HG03342 (cell line): Measurements from ENCODE around the gene TEDC1.

ENCODE experiments used
- ATAC-seq: cut with Tn5 transposase; IDR thresholded peaks from one replicate; pipeline ENCODE4 v1.9.1; 2021; ENCODE audit warnings: mild to moderate bottlenecking, moderate library complexity; ENCODE audit not compliant: unreplicated experiment

Gene TEDC1

DNA sequence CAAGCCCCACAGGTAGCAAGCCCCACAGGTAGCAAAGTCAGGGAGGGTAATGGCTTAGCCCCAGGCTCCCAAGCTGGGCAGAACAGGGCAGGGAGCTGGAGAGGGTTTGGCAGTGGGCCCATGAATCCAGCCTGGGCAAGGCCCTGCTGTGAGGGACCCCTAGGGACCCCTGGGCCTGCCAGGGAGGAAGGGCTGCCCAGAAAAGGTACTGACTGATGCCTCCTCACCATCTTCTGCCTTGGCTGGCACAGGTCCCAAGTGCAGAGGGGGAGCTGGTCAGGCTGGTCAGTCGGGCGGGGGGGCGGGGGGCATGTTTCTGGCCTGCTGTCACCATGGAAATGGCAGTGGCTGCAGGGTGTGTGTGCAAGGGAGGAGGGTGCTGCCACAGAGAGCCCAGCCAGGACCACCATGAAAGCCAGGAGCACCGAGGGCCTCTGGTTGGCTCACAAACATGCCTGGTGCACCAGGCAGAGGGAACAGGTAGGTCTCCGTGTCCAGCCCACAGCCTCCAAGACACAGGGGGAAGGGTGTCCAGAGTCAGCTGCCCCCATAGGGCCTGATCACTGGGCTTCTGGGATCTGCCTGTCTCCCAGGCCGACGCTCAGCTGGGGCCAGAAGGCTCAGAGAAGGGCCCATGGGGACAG, 17.9 kb upstream of the TEDC1 start:
- no peak for ATAC-seq

DNA sequence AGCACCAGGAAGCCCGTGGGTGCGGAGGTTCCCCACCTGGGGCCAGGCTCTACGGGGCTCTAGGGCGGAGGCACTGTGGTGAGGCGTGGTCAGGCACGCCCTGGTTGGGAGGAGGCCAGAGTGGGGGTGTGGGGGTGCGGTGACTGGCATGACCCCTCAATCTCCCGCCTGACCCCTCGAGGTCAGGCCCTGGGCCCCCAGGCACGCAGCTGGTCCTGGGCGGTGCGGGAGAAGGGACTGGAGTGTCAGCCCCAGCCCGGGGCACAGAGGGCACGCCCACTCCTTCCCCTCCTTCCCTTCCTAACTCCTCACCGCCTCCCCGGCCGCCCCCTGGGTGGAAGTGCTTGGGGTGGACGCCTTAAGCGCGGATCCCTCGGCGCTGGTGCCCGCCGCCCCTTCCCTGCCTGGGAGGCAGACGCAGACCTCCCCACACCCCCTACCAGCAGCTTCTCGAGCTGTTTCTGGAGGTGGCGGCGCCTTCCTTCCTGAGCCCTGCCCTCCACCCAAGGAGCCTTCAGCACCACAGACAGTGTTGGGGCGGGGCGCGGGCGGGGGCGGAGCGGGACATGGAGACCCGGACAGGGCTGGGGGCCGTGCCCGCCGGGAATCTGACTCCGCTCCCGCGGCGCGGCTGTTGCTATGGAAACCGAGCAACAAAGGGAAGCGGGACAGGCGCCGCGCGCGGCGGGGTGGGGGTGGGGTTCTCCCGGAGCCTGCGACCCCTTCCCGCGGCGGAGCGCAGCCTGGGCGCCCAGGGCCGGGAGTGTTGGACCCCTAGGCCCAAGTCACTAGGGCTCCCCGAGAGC, 17.2 kb upstream of the TEDC1 start:
- no peak for ATAC-seq

DNA sequence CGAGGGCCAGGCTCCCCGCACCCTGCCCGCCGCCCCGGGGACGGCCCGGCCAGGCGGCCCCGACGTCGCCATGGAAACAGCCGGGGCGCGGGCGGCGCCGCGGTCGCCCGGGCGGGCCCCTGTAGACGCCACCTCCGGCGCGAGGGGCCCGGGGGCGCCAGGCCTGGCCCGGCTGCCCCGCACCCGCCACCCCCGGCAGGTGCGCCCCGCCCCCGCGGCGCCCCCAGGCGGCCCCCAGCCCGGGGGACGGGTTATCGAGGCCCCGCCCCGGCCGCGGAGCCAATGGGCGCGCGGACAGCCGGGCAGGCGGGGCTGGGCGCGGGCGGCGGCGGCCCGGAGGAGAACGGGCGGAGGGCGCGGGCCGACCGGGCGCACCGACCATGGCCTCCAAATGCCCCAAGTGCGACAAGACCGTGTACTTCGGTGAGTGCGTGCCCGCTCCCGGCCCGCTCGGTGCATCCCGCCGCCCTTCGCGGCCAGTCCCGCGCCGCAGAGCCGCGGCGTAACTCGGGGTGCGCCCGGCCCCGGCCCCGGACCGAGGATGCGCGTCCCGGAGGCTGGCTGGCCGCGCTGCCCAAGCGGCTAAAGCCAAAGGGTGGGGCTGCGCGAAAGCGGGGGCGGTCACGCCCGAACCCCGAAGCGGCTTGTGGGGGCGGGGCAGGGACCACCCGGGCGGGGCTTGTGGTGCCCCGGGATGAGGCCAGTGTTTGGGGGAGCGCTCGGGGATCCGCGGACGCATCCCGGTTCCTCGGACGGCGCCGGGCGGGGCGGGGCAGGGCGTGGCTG, 16.4 kb upstream of the TEDC1 start, which contains the start of gene CRIP2:
Gene CRIP2 (plus strand): TSS at position 339 of the 786 bp plus-strand sequence. CDS start 42 bp downstream, at position 381.
- no peak for ATAC-seq

DNA sequence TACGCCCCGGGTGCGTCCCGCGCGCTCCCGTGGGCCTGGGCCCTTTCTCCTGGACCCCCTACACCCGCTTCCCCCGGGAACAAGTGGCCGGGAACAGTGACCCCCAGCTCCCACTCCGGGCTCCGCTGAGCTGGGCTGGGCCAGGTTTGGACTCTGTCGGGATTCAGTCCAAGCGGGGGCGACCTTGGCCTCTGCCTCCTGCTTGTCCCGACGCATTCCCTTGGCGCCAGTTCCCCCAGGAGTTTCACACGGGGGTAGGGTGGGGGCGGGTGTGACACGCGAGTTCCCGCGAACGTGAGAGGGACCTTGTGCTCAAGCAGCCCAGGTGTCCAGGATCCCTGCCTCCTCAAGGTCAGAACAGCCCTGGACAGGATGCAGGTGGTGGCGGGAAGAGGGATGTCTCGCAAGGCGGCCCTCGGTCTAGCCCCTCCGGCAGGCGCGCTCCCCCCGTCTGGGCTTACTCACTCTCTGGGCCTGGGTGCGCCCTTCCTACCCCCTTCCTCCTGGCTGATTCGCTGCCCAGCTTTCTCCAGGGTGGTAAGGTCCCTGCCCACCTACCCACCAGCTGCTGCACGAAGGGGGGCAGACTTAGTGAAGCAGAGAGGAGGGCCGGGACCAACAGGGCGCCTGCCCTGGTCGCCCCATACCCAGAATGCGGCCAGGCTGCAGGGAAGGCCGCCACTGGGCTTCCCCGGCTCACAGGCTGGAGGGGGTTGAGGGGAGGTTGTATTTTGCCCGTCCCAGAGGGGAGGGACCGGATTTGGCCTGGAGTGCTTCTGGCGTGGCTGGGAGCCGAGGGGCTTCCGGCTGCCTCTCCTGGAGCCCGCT, 15.6 kb upstream of the TEDC1 start:
- ATAC-seq = no peak

DNA sequence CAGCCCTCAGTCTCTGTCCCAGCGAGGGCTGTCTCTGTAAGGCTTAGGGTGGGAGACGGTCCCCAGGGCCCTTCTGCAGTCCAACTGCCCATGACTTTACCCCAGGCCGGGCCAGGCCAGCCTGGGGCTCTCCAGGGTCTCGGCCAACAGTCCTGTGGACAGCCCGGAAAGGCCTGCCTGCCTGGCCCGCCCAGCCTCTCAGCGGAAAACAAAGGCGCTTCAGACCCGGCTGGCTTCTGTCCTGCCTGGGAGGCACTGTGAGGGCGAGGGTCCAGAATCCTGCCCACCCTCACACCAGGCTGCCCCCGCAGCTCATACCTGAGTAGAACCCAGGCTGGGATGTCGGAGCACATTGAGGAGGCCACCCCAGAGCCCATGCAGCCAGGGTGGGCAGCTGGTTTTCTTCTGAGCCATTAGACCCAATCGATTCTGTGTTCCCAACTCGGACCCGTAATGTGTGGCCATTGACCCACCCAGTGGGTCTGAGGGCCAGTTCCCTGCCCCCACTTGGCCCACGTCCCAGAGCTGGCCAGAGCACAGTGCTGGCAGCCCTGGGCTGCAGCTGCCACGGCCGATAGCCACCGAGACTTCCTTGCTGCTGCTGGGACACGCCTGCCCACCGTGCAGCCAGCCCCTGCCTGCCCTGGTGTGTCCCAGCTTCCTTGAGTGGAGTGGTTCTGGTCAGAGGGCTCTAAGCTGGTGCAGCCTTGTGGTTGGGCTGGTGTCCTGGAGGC, 14.8 kb upstream of the TEDC1 start:
- ATAC-seq = no peak

DNA sequence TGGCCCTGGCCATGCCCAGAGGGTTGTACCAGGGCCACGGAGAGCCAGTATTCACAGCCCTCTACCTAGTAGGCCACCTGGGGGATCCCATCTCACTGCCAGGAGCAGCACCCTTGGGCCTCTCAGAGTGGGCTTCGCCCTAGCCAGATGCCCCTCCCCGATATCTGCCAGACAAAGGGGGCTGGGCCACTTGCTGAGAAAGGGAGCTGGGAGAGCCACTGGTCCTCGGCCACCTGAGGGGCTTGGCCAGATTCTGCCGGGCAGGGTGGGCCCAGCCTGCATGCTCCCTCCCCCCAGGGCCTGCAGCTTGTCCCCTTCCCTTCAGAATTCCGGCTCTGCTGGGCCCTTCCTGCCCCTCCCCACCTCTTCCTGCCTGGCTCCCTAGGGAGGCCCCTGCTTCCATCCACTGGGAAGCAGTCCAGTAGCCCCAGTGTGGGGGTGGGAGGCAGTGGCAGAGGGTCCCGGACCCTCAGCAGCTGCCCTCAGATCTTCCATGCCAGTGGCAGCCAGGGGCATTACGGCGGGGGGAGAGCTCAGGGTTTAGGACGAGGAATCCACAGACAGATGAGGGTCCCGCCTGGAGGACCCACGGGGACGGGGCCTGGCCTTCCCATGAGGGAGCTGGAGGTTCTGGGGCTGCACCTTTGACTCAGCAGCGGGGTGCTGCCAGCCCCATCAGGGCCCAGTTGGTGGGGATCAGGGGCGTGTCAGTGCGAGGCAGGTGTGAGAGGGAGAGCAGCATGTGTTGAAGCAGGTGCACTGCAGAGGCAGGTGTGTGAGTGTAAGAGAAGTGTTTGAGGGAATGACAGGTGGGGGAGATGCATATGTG, 14.0 kb upstream of the TEDC1 start:
- ATAC-seq = no peak

DNA sequence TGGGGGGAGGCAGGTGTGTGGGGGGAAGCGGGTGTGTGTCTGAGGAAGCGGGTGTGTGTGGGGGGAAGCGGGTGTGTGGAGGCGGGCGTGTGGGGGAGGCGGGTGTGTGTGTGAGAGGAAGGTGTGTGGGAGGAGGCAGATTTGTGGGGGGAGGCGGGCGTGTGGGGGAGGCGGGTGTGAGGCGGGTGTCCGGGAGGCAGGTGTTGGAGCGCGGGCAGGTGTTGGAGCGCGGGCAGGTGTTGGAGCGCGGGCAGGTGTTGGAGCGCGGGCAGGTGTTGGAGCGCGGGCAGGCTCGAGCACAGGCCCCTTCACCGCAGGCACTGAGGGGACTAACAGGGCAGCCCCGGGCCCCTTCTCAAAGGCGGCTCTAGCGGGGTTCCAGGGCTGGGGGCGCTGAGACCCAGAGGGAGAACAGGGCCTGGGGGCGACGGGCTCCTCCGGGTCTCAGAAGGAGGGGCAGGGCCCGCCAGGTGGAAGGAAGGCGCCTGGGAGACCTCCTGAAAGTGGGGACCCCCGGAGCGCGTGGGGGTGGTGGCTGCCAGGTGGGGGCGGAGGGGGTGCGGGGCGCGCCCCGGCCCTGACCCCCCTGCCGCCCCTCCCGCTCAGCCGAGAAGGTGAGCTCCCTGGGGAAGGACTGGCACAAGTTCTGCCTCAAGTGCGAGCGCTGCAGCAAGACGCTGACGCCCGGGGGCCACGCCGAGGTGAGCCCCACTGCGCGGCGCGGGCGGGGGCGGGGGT, 13.2 kb upstream of the TEDC1 start:
- ATAC-seq = no peak

DNA sequence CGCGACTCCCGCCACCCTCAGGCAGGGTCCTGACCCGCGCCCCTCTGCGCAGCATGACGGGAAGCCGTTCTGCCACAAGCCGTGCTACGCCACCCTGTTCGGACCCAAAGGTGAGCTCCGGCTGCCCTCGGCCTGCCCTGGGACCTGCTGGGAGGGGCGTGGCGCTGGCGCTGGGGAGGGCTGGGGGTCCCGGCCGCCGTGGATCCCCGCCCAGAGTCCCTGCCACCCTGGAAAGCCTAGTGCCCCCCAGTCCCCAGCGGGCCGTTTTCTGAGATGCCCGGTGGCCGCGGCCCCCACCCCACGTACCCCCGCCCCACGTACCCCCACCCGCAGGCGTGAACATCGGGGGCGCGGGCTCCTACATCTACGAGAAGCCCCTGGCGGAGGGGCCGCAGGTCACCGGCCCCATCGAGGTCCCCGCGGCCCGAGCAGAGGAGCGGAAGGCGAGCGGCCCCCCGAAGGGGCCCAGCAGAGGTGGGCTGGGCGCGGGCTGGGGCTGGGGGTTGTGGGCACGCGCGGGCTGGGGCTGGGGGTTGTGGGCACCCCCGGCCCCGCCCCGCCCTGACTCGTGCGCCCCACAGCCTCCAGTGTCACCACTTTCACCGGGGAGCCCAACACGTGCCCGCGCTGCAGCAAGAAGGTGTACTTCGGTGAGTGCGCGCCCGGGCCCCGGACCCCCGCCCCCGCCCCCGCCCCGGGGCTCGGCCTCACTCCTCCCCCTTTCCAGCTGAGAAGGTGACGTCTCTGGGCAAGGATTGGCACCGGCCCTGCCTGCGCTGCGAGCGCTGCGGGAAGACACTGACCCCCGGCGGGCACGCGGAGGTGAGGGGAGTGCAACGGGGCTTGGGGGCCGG, 12.4 kb upstream of the TEDC1 start:
- no peak for ATAC-seq

DNA sequence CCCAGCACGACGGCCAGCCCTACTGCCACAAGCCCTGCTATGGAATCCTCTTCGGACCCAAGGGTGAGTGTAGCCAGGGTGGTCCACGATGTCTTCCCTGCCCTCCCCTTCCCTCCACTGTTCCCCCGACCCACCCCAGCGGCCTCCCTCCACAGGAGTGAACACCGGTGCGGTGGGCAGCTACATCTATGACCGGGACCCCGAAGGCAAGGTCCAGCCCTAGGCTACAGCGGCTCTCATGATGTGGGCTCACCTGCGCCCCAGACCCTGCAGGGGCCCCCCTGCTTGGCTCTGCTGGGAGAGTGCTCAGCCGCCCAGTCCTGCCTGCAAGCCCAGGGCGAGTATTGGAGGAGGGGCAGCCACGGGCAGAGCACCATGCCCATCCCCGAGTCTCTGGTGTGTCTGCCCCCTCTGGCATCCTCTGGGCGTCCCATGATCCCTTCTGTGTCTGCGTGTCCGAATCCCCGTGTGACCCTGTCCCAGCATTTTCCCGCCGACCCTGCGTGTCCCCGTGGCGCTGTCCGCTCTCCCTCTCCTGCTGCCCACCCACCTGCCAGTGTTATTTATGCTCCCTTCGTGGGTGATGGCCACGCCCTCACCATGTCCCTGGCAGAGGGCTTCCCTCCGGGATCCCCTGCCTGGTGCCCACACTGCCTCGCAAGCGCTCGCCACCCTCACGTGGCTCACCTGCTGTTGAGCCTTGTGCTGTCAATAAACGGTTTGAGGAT, 11.5 kb upstream of the TEDC1 start:
- no peak for ATAC-seq

DNA sequence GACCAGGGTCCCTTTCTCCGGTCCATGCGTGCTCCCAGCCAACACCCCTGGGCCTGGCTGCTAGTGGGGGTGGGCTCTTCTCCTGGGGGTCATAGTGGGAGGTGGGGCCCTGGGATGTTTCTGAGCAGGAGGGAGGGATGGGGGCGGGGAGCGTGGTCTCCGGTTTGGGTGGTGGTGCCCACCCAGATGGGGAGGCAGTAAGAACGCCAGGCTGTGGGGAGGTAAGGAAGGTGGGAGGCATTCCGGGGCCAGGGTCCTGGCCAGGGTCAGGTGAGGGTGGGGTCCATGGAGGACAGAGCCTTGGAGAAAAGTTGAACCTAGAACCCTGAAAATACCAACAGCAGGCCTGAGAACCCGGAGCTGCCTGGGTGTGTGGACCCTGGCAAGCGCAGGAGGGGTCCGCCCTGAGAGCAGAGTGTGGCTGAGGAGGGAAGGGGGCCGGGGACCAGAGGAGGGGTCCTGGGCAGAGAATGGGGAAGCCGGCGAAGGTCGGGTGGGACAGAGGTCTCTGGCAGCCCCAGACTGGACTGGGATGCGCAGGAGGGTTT, 10.8 kb upstream of the TEDC1 start:
- no peak for ATAC-seq

DNA sequence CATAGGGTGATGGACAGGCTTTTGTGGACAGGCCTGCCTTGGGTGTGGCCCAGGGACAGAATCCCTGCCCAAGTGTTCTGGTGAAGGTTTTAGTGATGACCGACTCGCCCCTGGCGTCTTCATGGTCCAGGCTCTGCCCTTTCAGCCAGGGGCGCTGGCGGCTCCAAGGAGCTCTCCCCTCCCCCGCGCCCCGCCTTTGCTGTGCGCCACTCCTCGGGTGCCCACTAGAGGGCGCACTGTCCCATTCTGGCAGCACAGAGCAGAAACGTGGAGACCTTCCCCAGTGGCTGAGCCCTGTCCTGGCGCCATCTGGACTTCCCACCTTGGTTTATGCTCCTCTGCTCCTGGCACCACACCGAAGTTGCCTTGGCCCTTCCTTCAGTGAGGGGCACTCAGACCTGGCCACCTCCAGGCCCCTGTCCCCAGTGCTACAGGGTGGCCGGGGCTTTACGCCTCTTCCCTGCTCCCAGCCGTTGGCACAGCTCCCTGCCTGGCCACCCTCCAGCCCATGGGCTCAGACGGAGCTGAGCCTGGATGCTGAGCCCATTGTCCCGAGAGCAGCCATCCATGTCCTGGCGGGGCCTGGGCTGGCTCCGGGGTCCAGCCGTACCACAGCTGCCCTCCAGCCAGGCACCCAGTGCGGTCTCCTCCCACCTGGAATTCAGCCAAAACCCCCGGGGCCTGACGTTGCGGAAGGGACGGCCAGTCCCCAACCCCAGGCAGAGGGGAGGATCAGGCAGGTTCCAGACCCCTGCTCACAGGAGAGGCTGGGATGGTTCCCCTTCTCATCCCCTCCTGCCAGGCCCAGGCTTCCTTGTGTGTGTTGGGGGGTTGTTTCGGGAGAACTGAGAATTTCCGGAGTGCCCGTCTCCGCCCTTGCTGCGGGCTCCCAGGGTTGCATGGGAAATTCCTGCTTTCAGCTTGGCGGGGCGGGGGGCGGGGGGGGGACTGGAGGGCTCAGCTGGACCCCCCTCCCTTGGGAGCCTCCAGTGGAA, 9.9 kb upstream of the TEDC1 start:
- ATAC-seq = peak; percentile 46

DNA sequence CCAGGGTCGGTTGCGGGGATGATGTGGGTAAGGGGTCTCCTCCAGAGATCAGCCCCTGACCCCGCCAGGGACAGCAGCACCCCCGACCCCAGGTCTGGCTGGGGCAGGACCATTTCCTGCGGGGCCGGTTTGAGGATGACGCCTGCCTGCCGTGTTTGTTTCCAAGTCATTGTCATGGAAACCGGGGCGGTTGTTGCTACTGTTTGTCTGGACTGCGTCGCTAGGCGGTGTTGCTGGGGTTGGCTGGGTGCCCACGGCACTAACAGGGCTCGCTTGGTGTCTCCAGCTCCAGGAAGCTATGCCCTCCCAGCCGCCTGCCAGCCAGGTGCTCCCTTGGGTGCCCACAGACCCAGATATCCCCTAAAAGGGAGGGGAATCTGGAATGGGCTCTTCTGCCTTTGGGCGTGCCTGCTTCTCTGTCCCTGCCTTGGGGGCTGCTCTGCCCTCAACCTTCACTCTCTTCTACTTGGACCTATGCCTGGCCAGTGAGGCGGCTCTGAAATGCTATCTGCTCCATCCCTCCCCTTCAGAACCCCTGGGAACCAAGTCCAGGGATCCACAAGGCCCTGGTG, 9.1 kb upstream of the TEDC1 start:
- ATAC-seq = peak; percentile 56

DNA sequence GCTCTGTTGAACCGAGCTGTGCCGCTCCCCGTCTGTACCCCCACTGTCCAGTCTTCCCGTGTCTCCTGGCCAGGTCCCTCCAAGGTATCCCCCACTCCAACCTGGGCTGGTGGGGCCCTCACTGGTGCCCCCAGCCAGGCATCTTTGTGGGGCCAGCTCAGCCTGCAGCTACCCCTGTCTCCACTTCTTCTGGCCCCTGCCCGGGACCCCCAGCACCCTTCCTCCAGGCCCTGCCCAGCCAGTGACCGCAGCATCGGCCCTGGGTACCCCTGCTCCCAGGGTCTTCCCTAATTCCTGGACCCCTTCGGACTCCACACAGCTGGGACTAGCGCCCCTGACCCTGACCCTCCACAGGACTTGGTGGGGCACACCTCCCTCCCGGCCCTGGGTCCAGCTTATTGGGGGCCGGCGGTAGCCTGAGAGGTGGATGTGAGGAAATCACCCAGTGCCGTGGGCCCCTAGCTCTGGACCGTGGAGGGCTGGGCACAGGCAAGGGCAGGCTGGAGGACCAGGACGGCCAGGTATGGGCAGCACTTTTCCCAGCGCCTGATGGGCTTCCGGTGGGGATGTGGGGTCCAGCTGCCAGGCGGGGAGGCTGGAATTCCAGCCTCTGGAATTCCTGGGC, 8.4 kb upstream of the TEDC1 start:
- no peak for ATAC-seq

DNA sequence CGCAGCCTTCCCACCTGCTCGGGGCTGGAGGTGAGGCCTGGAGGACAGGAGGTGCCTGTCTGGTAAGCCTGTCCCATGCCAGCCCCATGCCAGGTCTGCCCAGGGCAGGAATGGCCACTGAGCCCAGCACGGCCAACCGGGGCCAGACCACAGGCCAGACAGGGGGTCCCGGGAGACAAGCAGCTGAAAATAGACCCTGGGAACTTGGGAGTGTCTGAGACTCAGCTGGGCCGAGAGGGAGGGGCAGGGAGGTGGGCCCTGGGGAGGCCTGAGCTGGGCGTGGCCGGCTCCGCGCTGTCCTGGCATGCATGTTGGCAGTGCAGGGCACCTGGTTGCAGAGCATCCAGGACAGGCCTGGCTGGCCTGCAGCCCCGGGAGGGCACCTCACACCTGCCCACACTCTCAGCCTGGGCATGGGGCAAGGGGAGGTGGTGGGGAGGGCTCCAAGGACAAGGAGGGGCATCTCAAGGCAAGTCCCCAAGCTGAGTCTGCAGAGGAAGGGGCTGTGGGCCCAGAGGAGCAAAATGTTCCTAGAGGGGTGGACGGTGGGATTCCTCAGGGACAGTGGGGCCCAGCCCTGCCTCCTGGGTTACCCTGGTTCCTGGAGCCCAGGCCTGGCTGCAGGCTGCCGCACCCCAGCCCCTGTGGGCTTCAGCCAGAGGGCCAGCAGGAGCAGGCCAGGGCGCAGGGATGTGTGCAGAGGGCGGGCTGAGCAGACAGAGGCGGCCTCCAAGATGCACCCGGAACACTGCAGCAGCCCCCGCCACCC, 7.6 kb upstream of the TEDC1 start:
- no peak for ATAC-seq
